K562 (cell line): ENCODE results near the gene ZC3H10. TPM values are rescaled to one million over a fixed set of nuclear protein-coding genes. Genes with fewer than 3 reads are reported as not detected.

Experiments used
- ATAC-seq: fragments of 200-7000 bp; cut with Tn5 transposase; 3 replicates; pipeline ENCODE4 v1.9.1; 2020; ENCODE audit warnings: moderate library complexity
- BruUV-seq: library from RNA; stranded (reverse); fragments of 400-500 nt; replicated peaks from 2 replicates; lab custom pipeline; 2021; lab: Mats Ljungman, UMichigan
- CTCF ChIA-PET: fragments of 300-600 bp; formaldehyde crosslinking; extraction: SDS; loops from one replicate; lab custom pipeline; 2021; ENCODE audit warnings: low intra/inter-chr PET ratio; lab: Yijun Ruan, JAX
- POLR2A ChIA-PET: fragments of 300-600, 350-650 bp; sonication (Branson Sonifier 250); formaldehyde crosslinking; extraction: SDS; loops from one replicate; lab custom pipeline; 2021; ENCODE audit warnings: antibody characterized with exemption, inconsistent platforms; lab: Yijun Ruan, JAX
- DNase-seq, 4 experiments: peaks; one replicate each; pipeline versions ENCODE4 v3.0.0 to v3.0.0-alpha.2; 2011 to 2018; ENCODE audit warnings: low spot score in 3 of 4, mixed read lengths in 3 of 4; ENCODE audit errors: extremely low read depth in 1 of 4
- FAIRE-seq: peaks from 2 replicates; lab custom pipeline; 2011; peaks lifted over from hg19 to GRCh38; lab: Jason Lieb, UNC
- H2AFZ ChIP-seq: 2 replicates; pipeline ENCODE4 v1.6.0; 2011; ENCODE audit warnings: low read depth, low read length, control low read depth, inconsistent platforms
- H3K27ac ChIP-seq: fragments of 200-600 bp; 3 replicates; pipeline ENCODE4 v1.8.0; 2011; ENCODE audit warnings: low read depth, mild to moderate bottlenecking, control low read depth, inconsistent platforms, low read length, moderate library complexity, mixed read lengths; ENCODE audit errors: extremely low read depth
- H3K27me3 ChIP-seq, 2 experiments: fragments of 300-600 bp in 1 of 2; 2 replicates in 1 of 2; 3 replicates in 1 of 2; pipeline versions ENCODE4 v1.6.0 to v1.8.0; 2011; ENCODE audit warnings: inconsistent platforms in 2 of 2, low read length in 2 of 2, mild to moderate bottlenecking in 1 of 2, mixed read lengths in 1 of 2, moderate library complexity in 1 of 2; ENCODE audit not compliant: control insufficient read depth in 2 of 2, insufficient read depth in 2 of 2
- H3K36me3 ChIP-seq: fragments of 300-600 bp; 3 replicates; pipeline ENCODE4 v1.8.0; 2011; ENCODE audit warnings: mild to moderate bottlenecking, low read length, inconsistent platforms; ENCODE audit not compliant: control insufficient read depth, insufficient read depth
- H3K4me1 ChIP-seq, 2 experiments: fragments of 200-600 bp in 1 of 2; replicated peaks in 1 of 2; 2 replicates in 1 of 2; 3 replicates in 1 of 2; pipeline versions ENCODE4 v1.5.1 to v1.8.0; 2011; ENCODE audit warnings: inconsistent platforms in 2 of 2, low read length in 2 of 2, mild to moderate bottlenecking in 1 of 2, mixed read lengths in 1 of 2, moderate library complexity in 1 of 2; ENCODE audit not compliant: control insufficient read depth in 2 of 2, insufficient read depth in 2 of 2
- H3K4me2 ChIP-seq: 2 replicates; pipeline ENCODE4 v1.6.1; 2011; ENCODE audit warnings: low read length, control low read depth, inconsistent platforms, mixed read lengths; ENCODE audit not compliant: insufficient read depth
- H3K4me3 ChIP-seq: fragments of 200-600 bp; sonication (generic), shearing (Covaris generic); 2 replicates; pipeline ENCODE4 v1.5.1; 2016; ENCODE audit warnings: control low read depth, inconsistent platforms
- H3K79me2 ChIP-seq: fragments of 200-600 bp; 3 replicates; pipeline ENCODE4 v1.8.0; 2011; ENCODE audit warnings: low read length, inconsistent platforms; ENCODE audit not compliant: control insufficient read depth, insufficient read depth
- H3K9ac ChIP-seq, 2 experiments: 2 replicates each; pipeline versions ENCODE4 v1.6.0 to v1.6.1; 2011; ENCODE audit warnings: low read depth in 2 of 2, low read length in 2 of 2, control low read depth in 1 of 2, inconsistent platforms in 1 of 2, mild to moderate bottlenecking in 1 of 2, mixed read lengths in 1 of 2; ENCODE audit not compliant: insufficient read depth in 1 of 2
- H3K9me1 ChIP-seq: one replicate; pipeline ENCODE4 v1.6.0; 2011; ENCODE audit warnings: inconsistent platforms, mild to moderate bottlenecking, low read length, moderate library complexity; ENCODE audit not compliant: control insufficient read depth, insufficient read depth
- H3K9me3 ChIP-seq: replicated peaks from 2 replicates; pipeline ENCODE4 v1.5.1; 2011; ENCODE audit warnings: low read depth, low read length, inconsistent platforms; ENCODE audit not compliant: control insufficient read depth, insufficient read depth
- H4K20me1 ChIP-seq: replicated peaks from 2 replicates; pipeline ENCODE4 v1.6.1; 2011; ENCODE audit warnings: low read length, inconsistent platforms, mixed read lengths; ENCODE audit not compliant: control insufficient read depth, insufficient read depth
- CBFA2T2 ChIP-seq: fragments of 450-650 bp; conservative IDR thresholded peaks from 2 replicates; pipeline ENCODE4 v1.6.1; 2017; ENCODE audit warnings: mild to moderate bottlenecking
- FOXA3 ChIP-seq, 2 experiments: fragments of 450-650 bp in 1 of 2; sonication (generic) in 1 of 2; formaldehyde crosslinking; IDR thresholded peaks in 1 of 2; conservative IDR thresholded peaks in 1 of 2; 2 replicates each; pipeline versions ENCODE4 v1.4.0 to v1.8.0; 2020 to 2022; ENCODE audit warnings: mild to moderate bottlenecking in 2 of 2, missing genetic modification reagents in 1 of 2
- FOXJ2 ChIP-seq: fragments of 200-800 bp; sonication (Bioruptor generic); IDR thresholded peaks from 2 replicates; pipeline ENCODE4 v1.6.1; 2016; ENCODE audit warnings: missing genetic modification characterization, missing compliant biosample characterization
- NR2C2 ChIP-seq, 2 experiments: fragments of 200-800 bp in 1 of 2; sonication (Bioruptor generic) in 1 of 2; sonication (generic) in 1 of 2; formaldehyde crosslinking in 1 of 2; IDR thresholded peaks; 2 replicates each; pipeline versions ENCODE4 v1.6.1 to v1.8.0; 2016 to 2022; ENCODE audit warnings: mild to moderate bottlenecking in 1 of 2, missing compliant biosample characterization in 1 of 2, missing genetic modification characterization in 1 of 2, missing genetic modification reagents in 1 of 2
- RCOR1 ChIP-seq, 2 experiments: IDR thresholded peaks; 2 replicates each; pipeline ENCODE4 v1.6.1; 2012; ENCODE audit warnings: low read depth in 2 of 2, low read length in 2 of 2, borderline replicate concordance in 1 of 2, improper control_type of control experiment in 1 of 2
- TEAD4 ChIP-seq, 2 experiments: sonication (generic) in 1 of 2; formaldehyde crosslinking in 1 of 2; IDR thresholded peaks; 2 replicates each; pipeline versions ENCODE4 v1.6.1 to v1.8.0; 2012 to 2022; ENCODE audit warnings: borderline replicate concordance in 1 of 2, inconsistent platforms in 1 of 2, low read length in 1 of 2, mild to moderate bottlenecking in 1 of 2, missing genetic modification reagents in 1 of 2
- ZNF778 ChIP-seq: fragments of 450-650 bp; formaldehyde crosslinking; IDR thresholded peaks from 2 replicates; pipeline ENCODE4 v1.4.0; 2020; ENCODE audit warnings: mild to moderate bottlenecking, moderate library complexity
- WGBS: fragments of 100-300 bp; shearing (Covaris generic); methylation state at CpG from one replicate; pipeline ENCODE4 v1.1.6; 2016; ENCODE audit warnings: low coverage, mixed read lengths; ENCODE audit not compliant: insufficient coverage; ENCODE audit errors: missing lambda C conversion rate; 5-methylcytosine and 5-hydroxymethylcytosine counted together
- in situ Hi-C: fragments of 300-500 bp; cut with MboI; formaldehyde crosslinking; loops from 4 replicates; pipeline ENCODE4 v1.15.0; 2018; ENCODE audit warnings: inconsistent platforms, mixed read lengths
- intact Hi-C: fragments of 100-400 bp; cut with micrococcal nuclease; formaldehyde crosslinking; loops from 2 replicates; pipeline ENCODE4 v1.14.2; 2022
- polyA plus RNA-seq, 8 experiments: library from polyadenylated mRNA; depleted of rRNA in 4 of 8; stranded (reverse) in 5 of 8; unstranded in 3 of 8; fragments of >200 nt; fragmentation: Nextera tagmentation in 2 of 8; fragmentation: Illumina TruSeq in 1 of 8; extraction: Ambion mirVana in 2 of 8; extraction: Trizol in 1 of 8; gene quantifications; 2 replicates each; pipeline versions ENCODE4 v1.2.1 to v1.2.3, GENCODE V29; 2011 to 2014; ENCODE audit warnings: inconsistent platforms in 1 of 8, missing spikeins in 1 of 8
- total RNA-seq, 7 experiments: library from RNA; depleted of rRNA in 6 of 7; stranded (reverse); fragments of >200 nt in 6 of 7; fragmentation: Illumina TruSeq in 2 of 7; extraction: Trizol in 2 of 7; gene quantifications; 2 replicates each; pipeline versions ENCODE4 v1.2.1 to v1.2.3, GENCODE V29; 2011 to 2021; ENCODE audit warnings: low replicate concordance in 1 of 7
- TF ChIP-seq, protein P1 (sequence below): sonication (generic); formaldehyde crosslinking; IDR thresholded peaks from 2 replicates; pipeline ENCODE4 v1.8.0; 2022; ENCODE audit warnings: mild to moderate bottlenecking, missing genetic modification reagents
- TF ChIP-seq, protein P2 (sequence below): sonication (generic); formaldehyde crosslinking; IDR thresholded peaks from 2 replicates; pipeline ENCODE4 v1.8.0; 2022; ENCODE audit warnings: mild to moderate bottlenecking, missing genetic modification reagents
- TF ChIP-seq, protein P3 (sequence below): sonication (generic); formaldehyde crosslinking; IDR thresholded peaks from 2 replicates; pipeline ENCODE4 v1.9.0; 2022; ENCODE audit warnings: mild to moderate bottlenecking, missing genetic modification reagents

The ZC3H10 gene
- total and polyA plus RNA-seq, 9 of the 15 experiments (the other 6 are each of a cell fraction or from before 2014, with no cell fraction given): 0.31 to 4.1 (median 1.6) TPM

DNA sequence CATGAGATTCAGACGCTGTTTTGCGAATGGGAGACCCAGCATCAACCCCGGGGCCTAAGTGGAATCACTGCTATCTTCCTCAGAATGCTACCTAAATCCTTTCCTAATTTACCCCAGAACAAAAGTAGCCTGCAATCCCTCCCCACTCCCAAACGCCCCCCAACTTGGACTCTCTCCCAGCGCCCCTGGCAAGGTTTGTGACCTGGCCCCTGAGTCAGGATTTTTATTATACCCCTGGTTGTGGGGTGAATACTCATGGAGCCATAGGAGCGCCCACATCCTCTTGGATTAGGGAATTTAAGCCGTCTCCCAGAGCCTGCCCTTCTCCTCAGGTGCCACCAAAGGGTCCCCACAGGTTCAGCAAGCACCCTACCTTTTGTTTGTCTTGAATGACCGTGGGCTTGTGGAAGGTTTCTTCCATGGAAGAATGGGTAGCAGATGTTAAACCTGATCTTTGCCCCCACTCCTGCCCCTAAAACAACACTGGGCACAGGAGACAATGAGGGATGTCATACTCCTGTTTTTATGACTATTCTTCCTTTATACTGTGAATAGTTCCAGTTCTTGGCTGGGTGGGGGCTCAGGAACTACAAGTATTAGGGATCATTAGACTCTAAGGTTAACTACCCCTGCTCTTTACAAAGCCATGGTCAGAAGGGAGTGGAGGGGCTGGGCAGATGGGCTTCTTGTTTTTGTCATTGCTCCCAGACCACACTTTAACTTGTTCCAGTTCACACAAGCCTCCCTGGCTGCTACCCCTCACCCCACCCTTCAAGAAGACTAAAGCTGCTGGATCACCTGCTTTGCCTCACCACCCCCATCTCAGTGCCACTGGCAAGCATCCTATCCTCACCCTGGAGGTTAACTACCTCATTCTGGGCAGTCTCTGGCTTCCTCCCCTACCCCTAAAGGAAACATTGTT, 35.0 kb downstream of the ZC3H10 start:
- Histone ChIP-seq H3K27me3 (no peaks in the 10 kb centered on the region), H3K4me1 (peaks cover 38 to 45% of the 10 kb centered on the region in 2 experiments; a peak in 4 of 5 replicates), H4K20me1 (no peaks in the 10 kb centered on the region), H3K4me2 (peak overlapping the region; percentile 91), H3K4me3 (peak overlapping the region; percentile 55), H2AFZ (peak overlapping the region; percentile 89), H3K27ac (peak overlapping the region; percentile 96), H3K9me3 (no peaks in the 10 kb centered on the region), H3K79me2 (peaks cover 32% of the 10 kb centered on the region), H3K9ac (peak overlapping the region; percentile 88 to 91), H3K9me1 (no peaks in the 10 kb centered on the region), H3K36me3 (peaks cover 24% of the 10 kb centered on the region; the same call in 2 of the 3 replicates)
- POLR2A ChIA-PET: interaction anchor here (0.6 to 3.2 kb wide), 5 partner anchors 10 to 470 kb away, joined by 3 to 16 read pairs (median 8); partner anchors contain the start of gene ZC3H10
- no peak for ATAC-seq
- DNase-seq: no peak
- TF ChIP-seq TEAD4 (IDR thresholded peaks at IDR 0.05; ENCODE audit: low read length): no peak
- TF ChIP-seq TEAD4 (CRISPR knock-in tag; IDR thresholded peaks at IDR 0.05; ENCODE audit: borderline replicate concordance): 0 out of 2 replicates have a peak, but pooled peaks have one; percentile 21
- no peak for TF ChIP-seq RCOR1 (IDR thresholded peaks at IDR 0.05; ENCODE audit: borderline replicate concordance in 1 of 2, low read depth in 2 of 2, low read length in 2 of 2)
- no peak for TF ChIP-seq ZNF778
- TF ChIP-seq FOXJ2: 0 out of 2 replicates have a peak, but pooled peaks have one; percentile 39
- TF ChIP-seq, protein P1, sequence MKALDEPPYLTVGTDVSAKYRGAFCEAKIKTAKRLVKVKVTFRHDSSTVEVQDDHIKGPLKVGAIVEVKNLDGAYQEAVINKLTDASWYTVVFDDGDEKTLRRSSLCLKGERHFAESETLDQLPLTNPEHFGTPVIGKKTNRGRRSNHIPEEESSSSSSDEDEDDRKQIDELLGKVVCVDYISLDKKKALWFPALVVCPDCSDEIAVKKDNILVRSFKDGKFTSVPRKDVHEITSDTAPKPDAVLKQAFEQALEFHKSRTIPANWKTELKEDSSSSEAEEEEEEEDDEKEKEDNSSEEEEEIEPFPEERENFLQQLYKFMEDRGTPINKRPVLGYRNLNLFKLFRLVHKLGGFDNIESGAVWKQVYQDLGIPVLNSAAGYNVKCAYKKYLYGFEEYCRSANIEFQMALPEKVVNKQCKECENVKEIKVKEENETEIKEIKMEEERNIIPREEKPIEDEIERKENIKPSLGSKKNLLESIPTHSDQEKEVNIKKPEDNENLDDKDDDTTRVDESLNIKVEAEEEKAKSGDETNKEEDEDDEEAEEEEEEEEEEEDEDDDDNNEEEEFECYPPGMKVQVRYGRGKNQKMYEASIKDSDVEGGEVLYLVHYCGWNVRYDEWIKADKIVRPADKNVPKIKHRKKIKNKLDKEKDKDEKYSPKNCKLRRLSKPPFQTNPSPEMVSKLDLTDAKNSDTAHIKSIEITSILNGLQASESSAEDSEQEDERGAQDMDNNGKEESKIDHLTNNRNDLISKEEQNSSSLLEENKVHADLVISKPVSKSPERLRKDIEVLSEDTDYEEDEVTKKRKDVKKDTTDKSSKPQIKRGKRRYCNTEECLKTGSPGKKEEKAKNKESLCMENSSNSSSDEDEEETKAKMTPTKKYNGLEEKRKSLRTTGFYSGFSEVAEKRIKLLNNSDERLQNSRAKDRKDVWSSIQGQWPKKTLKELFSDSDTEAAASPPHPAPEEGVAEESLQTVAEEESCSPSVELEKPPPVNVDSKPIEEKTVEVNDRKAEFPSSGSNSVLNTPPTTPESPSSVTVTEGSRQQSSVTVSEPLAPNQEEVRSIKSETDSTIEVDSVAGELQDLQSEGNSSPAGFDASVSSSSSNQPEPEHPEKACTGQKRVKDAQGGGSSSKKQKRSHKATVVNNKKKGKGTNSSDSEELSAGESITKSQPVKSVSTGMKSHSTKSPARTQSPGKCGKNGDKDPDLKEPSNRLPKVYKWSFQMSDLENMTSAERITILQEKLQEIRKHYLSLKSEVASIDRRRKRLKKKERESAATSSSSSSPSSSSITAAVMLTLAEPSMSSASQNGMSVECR (CRISPR knock-in tag): 0 out of 2 replicates have a peak, but pooled peaks have one; percentile 47
- TF ChIP-seq CBFA2T2: no peak
- TF ChIP-seq FOXA3 (CRISPR knock-in tag; conservative IDR thresholded peaks at IDR 0.05 in 1 of 2, IDR thresholded peaks at IDR 0.05 in 1 of 2): peak in 1 of 2 experiments; percentile 23; a peak in 1 of 4 replicates
- TF ChIP-seq, protein P2, sequence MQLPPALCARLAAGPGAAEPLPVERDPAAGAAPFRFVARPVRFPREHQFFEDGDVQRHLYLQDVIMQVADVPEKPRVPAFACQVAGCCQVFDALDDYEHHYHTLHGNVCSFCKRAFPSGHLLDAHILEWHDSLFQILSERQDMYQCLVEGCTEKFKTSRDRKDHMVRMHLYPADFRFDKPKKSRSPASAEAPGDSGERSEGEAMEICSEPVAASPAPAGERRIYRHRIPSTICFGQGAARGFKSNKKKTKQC (CRISPR knock-in tag): no peak
- TF ChIP-seq, protein P3, sequence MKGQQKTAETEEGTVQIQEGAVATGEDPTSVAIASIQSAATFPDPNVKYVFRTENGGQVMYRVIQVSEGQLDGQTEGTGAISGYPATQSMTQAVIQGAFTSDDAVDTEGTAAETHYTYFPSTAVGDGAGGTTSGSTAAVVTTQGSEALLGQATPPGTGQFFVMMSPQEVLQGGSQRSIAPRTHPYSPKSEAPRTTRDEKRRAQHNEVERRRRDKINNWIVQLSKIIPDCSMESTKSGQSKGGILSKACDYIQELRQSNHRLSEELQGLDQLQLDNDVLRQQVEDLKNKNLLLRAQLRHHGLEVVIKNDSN (CRISPR knock-in tag): peak; percentile 29
- 0 out of 2 replicates have a peak, but pooled peaks have one; percentile 26 for TF ChIP-seq NR2C2 (CRISPR knock-in tag; IDR thresholded peaks at IDR 0.05)
- no peak for TF ChIP-seq NR2C2 (tag; IDR thresholded peaks at IDR 0.05)
- in situ Hi-C loops (no loop called here), intact Hi-C loops (no loop called here)
- no peak for FAIRE-seq
- BruUV-seq: TSS peak; percentile 80
- CTCF ChIA-PET: no interaction called here
- WGBS: 2% methylated on average over 8 of the region's 8 CpGs
